ENCODE data around the gene DDR2. TPM values are rescaled to one million over a fixed set of nuclear protein-coding genes. Genes with fewer than 3 reads are reported as not detected.
"Not testable (repeated sequence)": the region's sequence is repeated elsewhere in the genome, so short reads cannot be mapped to it uniquely, and the experiment has no call there.

DDR2 gene
- total RNA-seq, 4 donors from 2014 or later, result 165 to 241 (median 199) TPM

GRCh38 chr1:162740755-162741154 is 108.5 kb downstream of the DDR2 start:
- WGBS, 2 donors (ENCODE audit: low coverage in 1 of 2), result 70 to 78% methylated on average over 4 of the region's 4 CpGs
- no peak for ATAC-seq
- Histone ChIP-seq H3K4me1 (peaks cover 0 to 19% (median 3%) of the 10 kb centered on the region in 3 donors), H3K36me3 (peaks cover 0 to 16% of the 10 kb centered on the region in 2 donors), H3K9me3 (no peaks in the 10 kb centered on the region), H3K4me3 (no peak overlapping the region), H3K27me3 (no peaks in the 10 kb centered on the region), H3K27ac (no peak overlapping the region)
- TF ChIP-seq POLR2AphosphoS5 (IDR thresholded peaks at IDR 0.05) (no peak), POLR2A (IDR thresholded peaks at IDR 0.05) (no peak), CTCF (IDR thresholded peaks at IDR 0.05) (no peak), EP300 (IDR thresholded peaks at IDR 0.05) (no peak)

GRCh38 chr1:162741574-162741973 is 109.3 kb downstream of the DDR2 start:
- no peak for ATAC-seq
- Histone ChIP-seq H3K27ac (no peak overlapping the region), H3K4me3 (no peak overlapping the region), H3K36me3 (peaks cover 0 to 24% of the 10 kb centered on the region in 2 donors), H3K27me3 (no peaks in the 10 kb centered on the region), H3K9me3 (no peaks in the 10 kb centered on the region), H3K4me1 (peaks cover 0 to 11% (median 0%) of the 10 kb centered on the region in 3 donors)
- WGBS, 2 donors (ENCODE audit: low coverage in 1 of 2), result 88 to 92% methylated on average over 2 of the region's 2 CpGs
- TF ChIP-seq POLR2A (IDR thresholded peaks at IDR 0.05) (no peak), POLR2AphosphoS5 (IDR thresholded peaks at IDR 0.05) (no peak), CTCF (IDR thresholded peaks at IDR 0.05) (no peak), EP300 (IDR thresholded peaks at IDR 0.05) (no peak)

GRCh38 chr1:162746264-162746942 is 114.1 kb downstream of the DDR2 start:
- WGBS, 2 donors (ENCODE audit: low coverage in 1 of 2), result 96 to 100% methylated on average over 2 to 5 of the region's 14 CpGs
- not testable (repeated sequence) for H3K4me3 ChIP-seq, H3K4me1 ChIP-seq, H3K9me3 ChIP-seq, ATAC-seq, H3K27me3 ChIP-seq, H3K27ac ChIP-seq
- peaks cover 0 to 25% of the 10 kb centered on the region in 2 donors for H3K36me3 ChIP-seq

- peaks cover 0 to 16% (median 2%) of the 10 kb centered on the region in 3 donors for H3K4me1 ChIP-seq
- no peak for ATAC-seq
- H3K36me3 ChIP-seq, result peaks cover 0 to 39% of the 10 kb centered on the region in 2 donors
Observed at GRCh38 chr1:162753001-162753658, 120.9 kb downstream of the DDR2 start.

More at GRCh38 chr1:162753001-162753658, 120.9 kb downstream of the DDR2 start:
- no peak overlapping the region for H3K4me3 ChIP-seq
- no peaks in the 10 kb centered on the region for H3K27me3 ChIP-seq
- no peak for TF ChIP-seq EP300 (IDR thresholded peaks at IDR 0.05)
- peak in 1 of 4 experiments; percentile 14 for TF ChIP-seq CTCF (IDR thresholded peaks at IDR 0.05)
- no peaks in the 10 kb centered on the region for H3K9me3 ChIP-seq
- H3K27ac ChIP-seq, result peak overlapping the region in 1 of 4 donors; percentile 38
- 83 to 100% methylated on average over 1 of the region's 1 CpG for WGBS, 2 donors (ENCODE audit: low coverage in 1 of 2)
